IPS-NIHi11 (cell line): ENCODE data around the gene MTHFD2L.
A peak's percentile ranks its signal among the peaks of the same experiment; 100 is the strongest.
"Not testable (repeated sequence)": the region's sequence is repeated elsewhere in the genome, so short reads cannot be mapped to it uniquely, and the experiment has no call there.

ENCODE experiments used
- DNase-seq: peaks from one replicate; pipeline ENCODE4 v3.0.0; 2012; ENCODE audit warnings: mixed read lengths, low spot score

The MTHFD2L gene

DNA sequence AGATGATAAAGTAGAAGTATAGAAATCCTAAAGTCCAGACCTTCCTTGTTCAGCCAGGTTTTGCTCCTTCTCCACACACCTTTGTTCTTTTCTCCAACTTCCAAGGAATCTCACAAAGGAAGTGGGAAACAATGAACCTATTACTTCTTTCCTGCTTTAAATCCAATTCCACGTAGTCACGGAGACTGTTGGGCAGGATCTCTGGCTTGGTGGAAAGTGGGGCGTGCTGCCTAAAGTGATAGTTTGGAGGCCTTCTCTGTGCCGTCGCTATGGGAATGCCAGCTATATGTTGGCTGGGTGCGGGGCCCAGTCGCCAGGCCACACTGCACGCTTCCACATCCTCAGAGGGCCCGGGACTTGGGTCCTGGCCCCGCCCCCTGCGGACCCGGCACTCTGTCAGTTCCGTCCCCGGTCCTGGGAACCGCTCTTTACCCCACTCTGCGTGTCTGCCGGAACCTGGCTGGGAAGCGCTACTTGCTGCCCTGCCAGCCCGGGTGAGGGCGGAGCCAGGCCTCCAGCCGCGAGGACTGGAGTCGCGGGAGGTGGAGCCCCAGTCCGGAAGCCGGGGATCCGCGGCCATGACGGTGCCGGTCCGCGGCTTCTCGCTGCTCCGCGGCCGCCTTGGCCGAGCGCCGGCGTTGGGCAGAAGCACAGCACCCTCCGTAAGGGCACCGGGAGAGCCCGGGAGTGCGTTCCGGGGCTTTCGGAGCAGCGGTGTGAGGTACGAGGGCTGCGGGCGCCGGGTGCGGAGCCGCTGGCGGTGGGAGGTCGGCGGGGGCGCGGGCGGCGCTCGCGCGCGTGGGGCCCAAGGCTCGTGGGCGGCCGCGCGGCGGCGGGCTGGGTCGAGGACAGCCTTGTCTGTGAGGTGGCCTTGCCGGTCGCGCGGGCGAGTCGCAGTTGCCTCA lies at the start of gene MTHFD2L:
Gene MTHFD2L (plus strand): TSS at position 558 of the 905 bp plus-strand sequence. CDS start 21 bp downstream, at position 579.
- DNase-seq, result peak; percentile 98

DNA sequence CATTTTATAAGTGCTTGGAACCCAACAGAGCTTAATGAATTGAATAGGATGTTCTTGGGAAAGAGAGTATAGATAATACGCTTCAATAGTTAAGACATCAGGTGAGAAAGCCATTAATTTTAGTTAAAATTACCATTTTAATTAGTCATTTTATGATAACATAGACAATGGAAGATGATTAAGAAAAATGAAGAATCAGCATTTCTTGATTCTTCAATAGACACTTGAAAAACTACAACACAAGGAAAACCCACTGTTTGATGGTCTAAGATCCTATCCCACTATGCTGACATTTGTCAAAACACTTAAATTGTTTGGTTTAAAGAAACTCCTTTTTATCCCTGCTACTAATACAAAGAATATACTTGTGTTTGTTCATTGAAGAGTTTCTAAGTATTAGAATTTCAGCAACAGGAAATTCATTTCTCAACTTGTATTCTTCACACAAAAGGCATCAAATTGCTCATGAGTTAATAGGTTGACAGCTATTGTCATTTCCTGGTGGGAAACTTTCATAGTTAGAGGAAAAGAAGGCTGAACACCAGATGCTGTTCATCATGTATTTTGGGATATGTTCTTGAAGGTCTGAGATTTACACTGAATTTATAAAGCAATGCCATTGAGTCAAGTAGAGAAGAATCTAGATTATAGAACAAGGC lies 49.3 kb upstream of the MTHFD2L start:
- no peak for DNase-seq

DNA sequence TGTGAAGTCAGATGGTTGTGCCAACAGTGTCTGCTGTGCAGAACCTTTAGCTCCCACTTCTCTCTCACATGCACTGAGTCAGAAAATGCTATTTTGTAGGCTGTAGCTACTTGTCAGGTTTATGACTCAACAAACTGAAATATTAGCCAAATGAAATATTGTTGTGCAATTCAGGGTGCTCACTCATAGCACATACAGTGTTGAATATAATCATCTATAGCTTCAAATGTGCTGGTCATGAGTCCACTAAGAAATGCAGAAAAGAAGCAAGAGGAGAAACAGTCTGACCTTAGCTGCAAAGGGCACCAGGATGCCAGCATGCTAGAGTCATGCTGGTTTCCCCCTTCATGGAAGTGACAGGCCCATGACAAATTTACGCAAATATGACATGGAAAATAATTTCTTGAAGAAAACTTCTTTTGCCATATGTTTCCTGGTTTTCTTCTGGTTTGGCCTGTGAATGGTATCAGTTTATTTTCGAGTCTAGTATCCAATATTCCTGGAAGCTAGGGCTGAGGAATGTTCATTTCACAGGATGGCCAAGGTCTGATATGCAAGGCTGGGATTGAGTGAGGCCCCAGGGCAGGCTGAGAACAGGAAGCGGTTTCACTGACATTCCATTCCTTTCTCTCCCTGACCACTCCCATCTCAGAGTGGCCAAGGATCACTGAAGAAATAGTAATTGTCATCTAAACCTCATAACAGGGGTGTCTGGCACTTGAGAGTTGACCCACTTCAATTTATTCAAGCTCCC lies 48.6 kb upstream of the MTHFD2L start:
- peak; percentile 67 for DNase-seq

DNA sequence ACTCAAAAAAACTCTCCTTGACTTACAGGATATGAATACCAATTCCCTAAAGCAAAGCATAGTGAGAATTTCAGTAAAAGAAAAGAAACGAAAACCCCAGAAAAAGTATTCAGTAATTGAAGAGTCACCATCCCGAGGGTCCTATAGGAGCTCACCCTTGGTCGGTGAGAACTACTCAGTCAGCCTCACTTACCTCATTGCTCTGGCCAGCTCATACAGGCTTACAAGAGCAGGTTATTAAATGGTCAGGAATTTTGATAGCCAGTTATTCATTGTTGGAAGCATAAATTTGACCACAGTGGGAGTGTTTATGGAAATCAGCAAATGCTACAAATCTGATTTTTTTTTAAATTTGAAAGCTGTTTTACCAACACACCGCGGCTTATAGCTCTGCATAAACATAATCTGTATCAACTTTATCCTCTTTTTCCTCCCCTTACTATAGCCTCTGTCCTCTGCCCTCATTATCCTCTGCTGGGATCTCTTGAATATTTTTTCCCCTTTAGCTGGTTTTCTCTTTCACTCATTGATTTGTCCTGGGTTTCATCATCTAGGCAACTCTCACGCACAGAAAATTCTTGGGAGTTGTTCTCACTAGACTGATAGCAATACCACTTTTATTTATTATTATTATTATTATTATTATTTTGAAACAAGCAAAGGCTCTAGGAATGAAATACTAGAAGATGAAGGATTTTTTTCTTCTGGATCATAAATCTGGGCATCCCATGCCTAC lies 47.9 kb upstream of the MTHFD2L start:
- no peak for DNase-seq

DNA sequence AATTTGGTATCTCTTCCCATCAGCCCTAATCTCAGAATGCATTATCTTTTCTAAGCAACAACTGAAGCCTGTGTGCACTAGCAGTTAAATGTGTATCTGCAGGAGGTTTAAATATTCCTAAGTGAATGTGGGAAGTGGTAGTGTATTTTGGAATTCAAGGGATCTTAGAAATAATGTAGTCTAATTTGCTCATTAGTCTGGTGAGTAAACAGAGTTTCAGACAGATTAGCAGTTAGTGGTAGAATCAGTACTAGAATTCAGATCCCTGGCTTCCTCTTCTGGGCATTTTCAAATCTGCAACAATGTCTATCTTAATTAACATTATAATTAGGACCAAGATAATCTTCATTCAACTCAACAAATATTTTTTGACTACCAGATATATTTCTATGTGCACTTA lies 47.2 kb upstream of the MTHFD2L start:
- no peak for DNase-seq

DNA sequence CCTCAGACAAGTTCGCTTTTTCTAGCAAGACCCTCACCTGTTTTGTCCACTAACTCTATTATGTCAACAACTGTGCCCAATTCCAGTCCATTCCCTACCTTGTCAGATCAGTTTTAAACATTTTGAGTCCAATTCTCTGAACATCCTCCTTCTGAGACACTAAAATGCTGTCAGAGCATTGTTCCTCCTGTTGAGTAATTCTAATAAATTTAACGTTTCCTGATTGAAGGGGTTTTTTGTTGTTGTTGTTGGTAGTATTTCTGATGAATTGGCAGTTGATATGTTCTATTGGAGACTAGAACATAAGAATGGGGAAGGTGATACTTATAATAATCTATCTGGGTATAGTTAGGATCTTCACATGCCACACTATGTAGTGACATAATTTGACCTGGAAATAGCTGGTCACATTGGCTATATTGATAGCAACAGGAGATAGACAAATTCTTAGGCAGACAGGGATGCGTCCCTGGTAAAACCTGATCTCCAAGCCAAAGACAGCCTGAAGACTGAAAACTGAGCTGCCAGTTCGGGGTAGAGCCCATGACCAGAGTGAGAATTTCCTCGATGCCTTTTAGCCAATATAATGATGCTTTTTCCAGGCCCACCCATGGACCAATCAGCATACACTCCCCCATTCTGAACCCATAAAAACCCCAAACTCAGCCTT lies 46.5 kb upstream of the MTHFD2L start:
- DNase-seq, result no peak

DNA sequence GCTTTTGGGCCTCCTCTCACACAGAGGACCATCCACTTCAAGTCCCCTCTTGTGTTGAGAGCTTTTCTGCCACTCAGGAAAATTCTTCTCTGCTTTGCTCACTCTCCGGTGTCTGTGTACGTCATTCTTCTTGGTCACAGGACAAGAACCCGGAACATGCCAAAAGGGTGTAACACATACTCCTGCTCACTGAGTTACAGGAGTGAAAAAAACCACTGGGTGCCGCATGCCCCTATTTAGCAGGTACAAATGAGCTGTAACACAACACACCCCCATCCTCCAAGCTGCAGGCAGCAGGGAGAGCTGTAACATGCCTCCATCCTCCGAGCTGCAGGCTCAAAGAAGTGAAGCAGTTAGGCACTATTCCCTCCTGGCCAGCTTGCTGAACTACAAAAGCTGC lies 45.9 kb upstream of the MTHFD2L start:
- DNase-seq, result no peak

DNA sequence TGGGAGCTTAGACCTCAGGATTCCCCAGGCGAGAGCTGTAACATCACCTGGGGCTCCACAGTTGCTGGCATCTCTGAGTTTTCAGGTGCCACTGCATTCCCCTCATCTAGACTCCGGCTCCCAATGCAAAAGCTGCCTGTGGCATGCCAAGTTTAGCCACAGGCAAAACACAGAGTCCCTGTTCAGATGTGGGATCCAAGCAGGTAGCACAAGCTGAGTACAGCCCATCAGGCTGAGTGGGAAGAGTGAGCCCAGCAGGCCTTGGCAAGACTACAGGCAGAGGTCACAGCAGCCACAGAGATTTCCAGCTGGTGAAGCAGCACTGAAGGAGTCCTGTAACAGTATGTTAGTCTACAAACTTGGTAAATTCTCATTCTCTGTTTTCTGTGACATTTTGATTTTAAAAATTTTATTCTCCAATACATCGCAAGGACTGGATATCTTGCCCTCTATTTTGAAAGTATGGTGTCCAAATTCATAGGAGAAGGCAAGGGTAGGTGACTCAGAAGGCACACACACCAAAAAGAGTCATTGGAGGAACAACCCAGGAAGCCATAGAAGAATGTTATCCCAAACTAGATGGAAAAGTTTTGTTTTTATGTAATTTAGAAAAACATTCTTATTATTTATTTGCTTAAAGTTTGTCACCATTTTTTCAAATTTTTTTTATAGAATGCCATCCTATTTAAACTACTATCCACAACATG lies 45.4 kb upstream of the MTHFD2L start:
- no peak for DNase-seq

DNA sequence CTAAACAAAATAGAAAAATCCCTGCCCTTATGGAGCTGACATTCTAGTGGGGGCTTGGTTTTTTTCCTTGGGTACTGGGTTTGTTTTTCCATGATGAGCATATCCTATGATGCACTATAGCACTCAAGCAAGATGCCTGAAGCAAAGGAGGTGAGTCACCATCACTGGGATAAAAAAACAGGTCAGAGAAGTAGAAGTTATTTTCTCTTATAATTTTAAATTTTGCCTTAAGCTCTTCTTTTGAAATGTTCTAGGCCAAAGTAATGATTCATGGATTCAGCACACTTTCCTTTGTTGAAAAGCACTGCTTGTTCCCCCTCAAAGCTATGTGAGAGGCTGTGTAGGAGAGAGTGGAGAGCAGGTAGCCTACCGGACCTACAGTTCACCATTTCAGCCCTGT lies 43.7 kb upstream of the MTHFD2L start:
- no peak for DNase-seq

DNA sequence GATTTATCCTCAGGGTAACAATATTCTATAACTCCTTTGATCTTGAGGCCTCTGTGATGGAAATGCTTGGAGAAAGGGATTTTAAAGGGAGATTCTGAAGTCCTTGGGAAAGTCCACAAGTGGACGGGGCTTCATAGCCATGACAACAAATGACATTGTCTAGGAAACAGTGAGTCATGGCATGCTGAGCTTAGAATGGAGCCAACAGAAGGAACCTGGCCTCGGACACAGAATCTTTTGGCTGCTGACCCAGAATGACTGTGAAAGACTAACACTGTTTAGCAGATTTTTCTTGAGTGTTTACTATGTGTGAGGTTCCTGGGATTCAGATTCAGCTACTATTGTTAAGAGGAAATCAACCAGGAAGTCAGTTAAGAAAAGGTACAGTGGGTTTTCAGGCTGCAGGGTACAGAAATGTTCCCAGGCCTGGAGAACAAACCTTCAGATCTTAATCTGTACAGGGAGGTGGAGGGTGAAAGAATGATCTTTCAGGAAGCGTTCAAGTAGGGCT lies 40.8 kb upstream of the MTHFD2L start:
- peak; percentile 39 for DNase-seq

DNA sequence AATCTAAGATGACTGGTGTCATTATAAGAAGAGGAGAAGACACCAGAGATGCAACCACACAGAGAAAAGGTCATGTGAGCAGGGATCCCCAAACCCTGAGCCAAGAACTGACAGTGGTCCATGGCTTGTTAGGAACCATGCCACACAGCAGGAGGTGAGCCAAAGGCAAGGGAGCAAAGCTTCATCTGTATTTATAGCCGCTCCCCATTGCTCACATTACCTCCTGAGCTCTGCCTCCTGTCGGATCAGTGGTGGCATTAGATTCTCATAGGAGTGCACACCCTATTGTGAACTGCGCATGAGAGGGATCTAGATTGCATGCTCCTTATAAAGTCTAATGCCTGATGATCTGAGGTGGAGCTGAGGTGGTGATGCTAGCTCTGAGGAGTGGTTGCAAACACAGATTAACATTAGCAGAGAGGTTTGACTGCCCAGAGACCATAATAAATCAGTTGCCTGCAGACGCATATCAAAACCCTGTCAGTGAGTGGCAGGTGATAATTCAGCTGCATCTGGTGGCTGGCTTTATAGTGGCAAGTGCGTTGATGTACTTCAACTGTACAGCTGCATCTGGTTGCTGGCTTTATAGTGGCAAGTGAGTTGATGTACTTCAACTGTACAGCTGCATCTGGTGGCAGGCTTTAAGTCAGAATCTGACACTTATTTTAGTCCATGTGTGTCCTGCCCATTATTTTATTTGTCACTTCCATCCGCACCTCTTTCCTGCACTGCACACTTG lies 39.1 kb upstream of the MTHFD2L start:
- DNase-seq, result no peak

DNA sequence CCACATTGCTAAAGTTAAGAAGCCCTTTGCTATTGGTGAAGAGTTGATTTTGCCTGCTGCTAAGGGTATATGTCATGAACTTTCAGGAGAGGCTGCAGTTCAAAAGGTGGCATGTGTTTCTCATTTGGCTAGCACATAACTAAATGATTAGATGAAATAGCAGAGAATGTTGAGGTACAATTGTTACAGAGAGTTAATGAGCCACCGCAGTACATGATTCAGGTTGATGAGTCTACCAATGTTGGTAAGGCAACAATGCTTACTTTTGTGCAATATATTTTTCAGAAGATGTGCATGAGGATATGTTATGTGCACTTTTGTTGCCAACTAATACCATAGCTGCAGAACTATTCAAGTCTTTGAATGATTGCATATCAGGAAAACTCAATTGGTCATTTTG lies 37.8 kb upstream of the MTHFD2L start:
- no peak for DNase-seq

DNA sequence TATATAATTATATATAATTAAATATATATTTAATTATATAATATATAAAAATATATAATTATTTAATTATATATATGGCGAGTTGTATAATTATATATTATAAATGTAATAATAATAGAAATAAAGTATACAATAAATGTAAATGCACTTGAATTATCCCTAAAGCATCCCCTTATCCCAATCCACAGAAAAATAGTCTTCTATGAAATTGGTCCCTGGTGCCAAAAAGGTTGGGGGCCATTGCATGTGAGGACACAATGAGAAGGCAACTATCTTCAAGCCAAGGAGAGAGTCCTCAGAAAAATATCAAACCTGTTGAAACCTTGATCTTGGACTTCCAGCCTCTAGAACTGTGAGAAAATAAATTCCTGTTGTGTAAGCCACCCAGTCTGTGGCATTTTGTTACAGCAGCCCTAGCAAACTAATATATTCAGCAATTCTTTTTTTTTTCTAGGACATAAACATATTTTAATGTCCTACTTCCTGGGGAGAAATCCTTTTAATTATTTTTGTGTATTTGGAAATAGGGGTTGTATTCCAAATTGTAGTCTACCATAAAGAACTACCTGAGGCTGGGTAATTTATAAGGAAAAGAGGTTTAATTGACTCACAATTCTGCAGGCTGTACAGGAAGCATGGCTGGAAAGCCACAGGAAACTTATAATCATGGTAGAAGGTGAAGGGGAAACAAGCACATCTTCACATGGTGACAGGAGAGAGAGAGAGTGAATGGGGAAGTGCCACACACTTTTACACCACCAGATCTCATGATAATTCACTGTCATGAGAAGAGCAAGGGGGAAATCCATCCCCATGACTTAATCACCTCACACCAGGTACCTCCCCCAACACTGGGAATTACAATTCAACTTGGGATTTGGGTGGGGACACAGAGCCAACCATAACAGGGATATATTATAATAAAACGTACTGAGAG lies 36.0 kb upstream of the MTHFD2L start:
- no peak for DNase-seq

DNA sequence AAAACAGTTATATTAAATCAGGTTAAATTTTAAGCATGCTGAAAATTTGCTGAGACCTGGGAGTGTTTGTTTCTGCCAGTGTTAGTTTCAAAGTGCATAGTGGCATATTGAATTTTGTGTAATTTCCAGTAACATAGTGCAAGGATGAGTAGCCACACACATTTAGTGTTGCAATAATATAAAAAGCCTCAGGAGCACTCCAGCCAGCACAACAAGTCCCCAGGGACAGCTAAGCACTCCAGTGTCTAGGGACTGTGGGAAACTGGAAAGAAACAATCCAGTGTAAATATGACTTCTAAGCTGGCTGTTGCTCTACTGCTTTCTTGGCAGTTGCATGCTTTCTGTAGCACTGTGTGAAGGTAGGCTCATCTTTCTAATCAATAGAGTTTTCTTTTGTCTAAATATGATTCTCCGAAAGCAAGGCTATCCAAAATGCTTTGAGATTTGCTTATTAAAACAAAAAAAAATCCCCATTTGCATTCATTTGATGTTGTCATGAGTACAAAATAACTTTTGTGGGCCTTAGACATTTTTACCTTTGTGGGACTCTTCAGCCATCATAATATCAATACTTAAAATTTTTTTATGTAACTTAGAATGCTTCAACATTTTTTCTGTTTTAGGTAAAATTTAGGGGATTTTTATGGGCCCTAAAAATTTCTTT lies 34.7 kb upstream of the MTHFD2L start:
- DNase-seq, result no peak

DNA sequence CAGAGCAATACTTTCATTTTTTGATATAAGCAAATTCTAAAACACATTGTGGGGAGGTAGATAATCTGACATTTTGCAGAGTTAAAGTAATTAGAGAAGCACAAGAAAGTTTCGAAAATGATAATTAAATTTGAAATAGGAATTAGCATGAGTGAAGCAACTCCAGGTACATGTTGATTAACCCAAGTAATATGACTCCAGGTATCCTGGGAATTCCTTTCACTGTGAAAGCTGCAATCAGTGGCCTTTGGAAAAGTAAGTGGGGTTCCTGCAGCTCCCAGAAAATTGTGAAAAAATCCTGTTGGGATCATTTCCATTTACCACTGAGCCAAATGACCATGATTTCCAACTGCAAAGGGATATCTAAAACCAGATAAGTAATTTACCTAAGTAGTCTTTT lies 32.9 kb upstream of the MTHFD2L start:
- no peak for DNase-seq

DNA sequence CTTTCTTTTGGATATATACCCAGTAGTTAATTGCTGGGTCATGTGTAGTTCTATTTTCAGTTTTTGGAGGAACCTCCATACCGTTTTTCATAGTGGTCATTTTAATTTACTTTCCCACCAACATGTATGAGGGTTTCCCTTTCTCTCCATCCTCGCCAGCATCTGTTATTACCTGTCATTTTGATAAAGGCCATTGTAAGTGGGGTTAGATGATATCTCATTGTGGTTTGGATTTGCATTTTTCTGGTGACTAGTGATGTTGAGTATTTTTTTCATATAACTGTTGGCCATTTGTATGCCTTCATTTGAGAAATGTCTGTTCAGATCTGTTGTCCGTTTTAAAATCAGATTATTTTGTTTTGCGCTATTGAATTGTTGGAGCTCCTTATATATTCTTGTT lies 30.2 kb upstream of the MTHFD2L start:
- DNase-seq, result no peak

DNA sequence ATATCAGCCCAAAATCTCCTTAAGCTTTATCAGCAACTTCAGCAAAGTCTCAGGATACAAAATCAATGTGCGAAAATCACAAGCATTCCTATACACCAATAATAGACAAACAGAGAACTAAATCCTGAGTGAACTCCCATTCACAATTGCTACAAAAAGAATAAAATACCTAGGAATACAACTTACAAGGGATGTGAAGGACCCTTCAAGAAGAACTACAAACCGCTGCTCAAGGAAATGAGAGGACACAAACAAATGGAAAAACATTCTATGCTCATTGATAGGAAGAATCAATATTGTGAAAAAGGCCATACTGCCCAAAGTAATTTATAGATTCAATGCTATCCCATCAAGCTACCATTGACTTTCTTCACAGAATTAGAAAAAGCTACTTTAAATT lies 27.1 kb upstream of the MTHFD2L start:
- not testable (repeated sequence) for DNase-seq

DNA sequence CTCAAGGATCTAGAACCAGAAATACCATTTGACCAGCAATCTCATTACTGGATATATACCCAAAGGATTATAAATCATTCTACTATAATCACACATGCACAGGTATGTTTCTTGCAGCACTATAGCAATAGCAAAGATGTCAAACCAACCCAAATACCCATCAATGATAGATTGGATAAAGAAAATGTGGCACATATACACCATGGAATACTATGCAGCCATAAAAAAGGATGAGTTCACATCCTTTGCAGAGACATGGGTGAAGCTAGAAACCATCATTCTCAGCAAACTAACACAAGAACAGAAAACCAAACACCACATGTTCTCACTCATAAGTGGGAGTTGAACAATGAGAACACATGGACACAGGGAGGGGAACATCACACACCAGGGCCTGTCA lies 25.7 kb upstream of the MTHFD2L start:
- DNase-seq, result not testable (repeated sequence)
